T-helper 9 cell (primary cell): ENCODE data around the gene POMZP3.
"Not testable (repeated sequence)": the region's sequence is repeated elsewhere in the genome, so short reads cannot be mapped to it uniquely, and the experiment has no call there.

ENCODE experiments used
- DNase-seq: peaks from one replicate; pipeline ENCODE4 v3.0.0-alpha.2; 2020

Gene POMZP3

DNA sequence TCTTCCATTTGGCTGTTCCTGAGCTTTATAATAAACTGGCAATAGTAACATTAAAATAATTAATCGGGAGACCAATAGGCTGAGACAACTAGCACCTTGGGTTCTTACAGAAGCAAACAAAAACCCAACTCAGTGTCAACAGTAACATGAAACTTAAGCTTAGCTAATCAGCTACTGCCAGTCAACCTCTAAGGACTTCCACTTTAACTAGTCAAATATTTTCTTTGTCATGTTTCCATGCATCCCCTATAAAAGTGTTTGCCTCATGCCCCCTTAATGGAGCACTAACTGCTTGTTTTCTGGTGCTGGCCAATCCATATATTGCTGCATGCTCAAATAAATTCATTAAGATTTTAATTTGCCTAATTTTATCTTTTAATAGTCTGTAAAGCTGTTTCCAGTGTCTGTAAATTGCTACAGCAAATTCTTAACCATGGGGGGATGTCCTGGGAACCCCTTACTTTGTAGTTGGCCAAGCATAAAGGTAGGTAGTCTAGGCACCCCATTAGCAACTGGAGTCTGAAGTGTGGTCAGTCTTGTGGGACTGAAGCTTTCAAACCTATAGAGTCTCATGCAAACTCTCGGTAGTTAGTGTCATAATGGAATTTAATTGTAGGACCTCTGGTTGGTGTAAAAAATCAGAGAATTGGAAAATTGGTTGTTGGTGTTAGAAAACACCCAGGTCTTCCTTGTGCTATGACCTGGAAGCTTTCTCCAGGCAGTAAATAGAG, 40.3 kb downstream of the POMZP3 start:
- DNase-seq, result not testable (repeated sequence)

GRCh38 chr7:76583636-76584281, 43.3 kb downstream of the POMZP3 start:
- not testable (repeated sequence) for DNase-seq

GRCh38 chr7:76582848-76583631, 44.0 kb downstream of the POMZP3 start:
- not testable (repeated sequence) for DNase-seq

DNA sequence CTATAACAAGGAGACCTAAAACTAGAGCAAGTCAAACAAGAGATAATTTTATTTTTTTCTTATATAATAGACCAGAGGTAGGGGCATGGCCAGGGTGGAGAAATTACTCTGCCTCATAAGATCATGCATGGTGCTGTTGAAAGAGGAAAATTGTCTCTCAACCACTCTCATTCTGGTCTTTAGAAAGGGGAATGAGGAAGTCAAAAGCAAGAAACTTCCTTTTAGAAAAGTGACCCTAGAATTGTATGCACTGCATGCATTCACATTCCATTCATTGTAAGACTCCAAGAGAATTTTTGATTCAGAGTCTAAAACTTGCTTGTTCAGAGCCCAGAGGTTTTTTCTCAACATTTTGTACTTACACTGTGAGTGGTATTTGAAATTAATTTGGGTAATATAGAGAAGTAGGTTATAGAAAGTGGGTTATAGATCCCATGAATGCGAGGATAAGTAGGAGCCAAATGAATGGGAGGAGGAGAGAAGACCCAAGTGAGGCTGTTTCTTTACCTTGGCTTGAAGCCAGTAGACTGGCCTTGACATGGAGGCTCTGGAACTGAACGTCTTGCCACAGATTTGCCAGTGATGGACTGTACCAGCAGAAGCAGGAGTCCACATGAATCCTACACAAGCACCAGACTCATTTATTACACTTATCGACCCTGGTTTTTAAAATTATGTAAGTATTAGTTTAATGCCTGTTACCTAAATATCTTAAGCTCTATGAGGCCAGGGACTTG, 51.0 kb downstream of the POMZP3 start:
- not testable (repeated sequence) for DNase-seq

GRCh38 chr7:76575431-76575830, 51.6 kb downstream of the POMZP3 start:
- not testable (repeated sequence) for DNase-seq

DNA sequence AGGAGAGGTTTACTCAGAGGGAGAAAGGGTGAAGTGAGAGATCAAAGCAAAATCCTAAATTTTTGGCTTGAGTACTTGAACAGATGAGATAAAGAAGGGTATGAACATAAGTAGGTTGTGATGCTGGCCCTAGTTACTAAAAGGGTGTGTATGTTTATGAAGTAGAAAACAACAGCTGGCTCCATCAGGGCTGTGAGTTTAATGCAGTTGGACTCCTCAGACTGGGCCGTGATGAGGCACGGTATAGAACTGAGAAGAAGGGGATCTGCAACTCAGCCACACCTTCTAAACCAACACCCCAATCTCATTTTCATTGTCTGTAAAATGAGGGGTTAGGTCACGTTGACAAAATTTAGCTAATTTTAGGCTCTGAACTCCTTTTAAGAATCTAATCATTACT, 54.8 kb downstream of the POMZP3 start:
- not testable (repeated sequence) for DNase-seq

DNA sequence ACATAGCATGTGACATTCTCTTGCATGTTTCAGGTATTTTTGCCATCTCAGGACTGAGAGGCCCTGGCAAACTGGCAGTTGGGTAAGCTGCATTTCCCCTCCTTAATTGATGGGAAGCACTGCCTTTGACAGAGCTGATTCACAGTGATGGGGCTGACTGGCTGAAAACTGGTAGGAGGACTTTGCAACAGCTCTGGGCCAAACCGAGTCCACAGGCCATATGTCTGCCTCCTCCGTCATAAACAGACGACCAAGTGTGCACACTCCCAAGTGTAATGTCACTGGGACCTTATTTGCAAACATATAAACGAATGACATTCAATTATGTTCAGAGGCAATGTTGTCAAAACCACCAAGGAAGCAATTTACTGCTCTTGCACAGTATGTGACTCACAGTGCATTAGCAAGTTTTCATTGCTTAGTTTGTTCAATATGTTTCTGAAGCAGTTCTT, 56.7 kb downstream of the POMZP3 start:
- DNase-seq, result not testable (repeated sequence)

- DNase-seq, result not testable (repeated sequence)
Measured at GRCh38 chr7:76568742-76569141, 58.3 kb downstream of the POMZP3 start.

GRCh38 chr7:76567753-76568152, 59.3 kb downstream of the POMZP3 start:
- DNase-seq, result not testable (repeated sequence)

GRCh38 chr7:76567311-76567710, 59.8 kb downstream of the POMZP3 start:
- not testable (repeated sequence) for DNase-seq

DNA sequence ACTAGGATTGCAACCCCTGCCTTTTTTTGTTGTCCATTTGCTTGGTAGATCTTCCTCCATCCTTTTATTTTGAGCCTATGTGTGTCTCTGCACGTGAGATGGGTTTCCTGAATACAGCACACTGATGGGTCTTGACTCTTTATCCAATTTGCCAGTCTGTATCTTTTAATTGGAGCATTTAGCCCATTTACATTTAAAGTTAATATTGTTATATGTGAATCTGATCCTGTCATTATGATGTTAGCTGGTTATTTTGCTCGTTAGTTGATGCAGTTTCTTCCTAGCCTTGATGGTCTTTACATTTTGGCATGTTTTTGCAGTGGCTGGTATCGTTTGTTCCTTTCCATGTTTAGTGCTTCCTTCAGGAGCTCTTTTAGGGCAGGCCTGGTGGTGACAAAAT, 62.1 kb downstream of the POMZP3 start:
- DNase-seq, result not testable (repeated sequence)

DNA sequence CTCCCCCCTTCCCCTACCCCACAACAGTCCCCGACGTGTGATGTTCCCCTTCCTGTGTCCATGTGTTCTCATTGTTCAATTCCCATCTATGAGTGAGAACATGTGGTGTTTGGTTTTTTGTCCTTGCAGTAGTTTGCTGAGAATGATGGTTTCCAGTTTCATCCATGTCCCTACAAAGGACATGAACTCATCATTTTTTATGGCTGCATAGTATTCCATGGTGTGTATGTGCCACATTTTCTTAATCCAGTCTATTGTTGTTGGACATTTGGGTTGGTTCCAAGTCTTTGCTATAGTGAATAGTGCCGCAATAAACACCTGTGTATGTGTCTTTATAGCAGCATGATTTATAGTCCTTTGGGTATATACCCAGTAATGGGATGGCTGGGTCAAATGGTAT, 65.7 kb downstream of the POMZP3 start:
- not testable (repeated sequence) for DNase-seq

GRCh38 chr7:76560157-76560556, 66.9 kb downstream of the POMZP3 start:
- not testable (repeated sequence) for DNase-seq
